A549 (cell line): ENCODE data around the gene BCOR.

ENCODE experiments used
- CHD2 ChIP-seq: fragments of 150-350 bp; IDR thresholded peaks from 2 replicates; pipeline ENCODE4 v1.6.1; 2014; ENCODE audit warnings: low read length; ENCODE audit not compliant: partially characterized antibody
- MAFK ChIP-seq: fragments of 450-650 bp; IDR thresholded peaks from 2 replicates; pipeline ENCODE4 v1.6.1; 2014; ENCODE audit not compliant: partially characterized antibody
- POLR2A ChIP-seq: IDR thresholded peaks from 2 replicates; pipeline ENCODE4 v1.6.1; 2012; ENCODE audit warnings: mild to moderate bottlenecking, low read length
- TF ChIP-seq, protein P1 (sequence below): fragments of 200-600 bp; sonication (generic); IDR thresholded peaks from 2 replicates; pipeline ENCODE4 v1.6.1; 2016; ENCODE audit warnings: antibody characterized with exemption, mild to moderate bottlenecking, moderate library complexity

- TF ChIP-seq, protein P1, sequence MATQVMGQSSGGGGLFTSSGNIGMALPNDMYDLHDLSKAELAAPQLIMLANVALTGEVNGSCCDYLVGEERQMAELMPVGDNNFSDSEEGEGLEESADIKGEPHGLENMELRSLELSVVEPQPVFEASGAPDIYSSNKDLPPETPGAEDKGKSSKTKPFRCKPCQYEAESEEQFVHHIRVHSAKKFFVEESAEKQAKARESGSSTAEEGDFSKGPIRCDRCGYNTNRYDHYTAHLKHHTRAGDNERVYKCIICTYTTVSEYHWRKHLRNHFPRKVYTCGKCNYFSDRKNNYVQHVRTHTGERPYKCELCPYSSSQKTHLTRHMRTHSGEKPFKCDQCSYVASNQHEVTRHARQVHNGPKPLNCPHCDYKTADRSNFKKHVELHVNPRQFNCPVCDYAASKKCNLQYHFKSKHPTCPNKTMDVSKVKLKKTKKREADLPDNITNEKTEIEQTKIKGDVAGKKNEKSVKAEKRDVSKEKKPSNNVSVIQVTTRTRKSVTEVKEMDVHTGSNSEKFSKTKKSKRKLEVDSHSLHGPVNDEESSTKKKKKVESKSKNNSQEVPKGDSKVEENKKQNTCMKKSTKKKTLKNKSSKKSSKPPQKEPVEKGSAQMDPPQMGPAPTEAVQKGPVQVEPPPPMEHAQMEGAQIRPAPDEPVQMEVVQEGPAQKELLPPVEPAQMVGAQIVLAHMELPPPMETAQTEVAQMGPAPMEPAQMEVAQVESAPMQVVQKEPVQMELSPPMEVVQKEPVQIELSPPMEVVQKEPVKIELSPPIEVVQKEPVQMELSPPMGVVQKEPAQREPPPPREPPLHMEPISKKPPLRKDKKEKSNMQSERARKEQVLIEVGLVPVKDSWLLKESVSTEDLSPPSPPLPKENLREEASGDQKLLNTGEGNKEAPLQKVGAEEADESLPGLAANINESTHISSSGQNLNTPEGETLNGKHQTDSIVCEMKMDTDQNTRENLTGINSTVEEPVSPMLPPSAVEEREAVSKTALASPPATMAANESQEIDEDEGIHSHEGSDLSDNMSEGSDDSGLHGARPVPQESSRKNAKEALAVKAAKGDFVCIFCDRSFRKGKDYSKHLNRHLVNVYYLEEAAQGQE = no peak
- no peak for TF ChIP-seq POLR2A
- no peak for TF ChIP-seq CHD2
- no peak for TF ChIP-seq MAFK
Measured at GRCh38 chrX:40009890-40010289, 87.9 kb downstream of the BCOR start.
